Transverse colon (tissue), 4 donors: ENCODE data around the gene ALPK1. TPM values are rescaled to one million over a fixed set of nuclear protein-coding genes. Genes with fewer than 3 reads are reported as not detected.

Source experiments
- DNase-seq: peaks from one replicate; pipeline ENCODE4 v3.0.0-alpha.2; 2019
- H3K27ac ChIP-seq, 4 donors: fragments of 200-600 bp; sonication (generic); 2 replicates each; pipeline ENCODE4 v1.5.1; 2016 to 2018; ENCODE audit warnings: inconsistent platforms in 4 of 4
- H3K27me3 ChIP-seq: fragments of 200-600 bp; sonication (generic); 2 replicates; pipeline ENCODE4 v1.5.1; 2017; ENCODE audit warnings: inconsistent platforms
- H3K36me3 ChIP-seq, 4 donors: fragments of 200-600 bp; sonication (generic); 2 replicates each; pipeline ENCODE4 v1.5.1; 2017 to 2019; ENCODE audit warnings: inconsistent platforms in 4 of 4
- H3K4me1 ChIP-seq, 4 donors: fragments of 200-600 bp; sonication (generic); 2 replicates each; pipeline ENCODE4 v1.5.1; 2017 to 2020; ENCODE audit warnings: inconsistent platforms in 4 of 4
- H3K4me3 ChIP-seq, 4 donors: fragments of 200-600 bp; sonication (generic); 1 replicate in 1 of 4; 2 replicates in 3 of 4; pipeline versions ENCODE4 v1.5.1 to v1.6.1; 2017 to 2019; ENCODE audit warnings: inconsistent platforms in 4 of 4
- H3K9me3 ChIP-seq, 2 donors: fragments of 200-600 bp; sonication (generic); 2 replicates each; pipeline ENCODE4 v1.5.1; 2017 to 2019; ENCODE audit warnings: inconsistent platforms in 2 of 2
- CTCF ChIP-seq, 5 experiments: fragments of 200-600 bp in 3 of 5; fragments of 450-650 bp in 2 of 5; sonication (generic) in 3 of 5; IDR thresholded peaks; 1 replicate in 2 of 5; 2 replicates in 3 of 5; pipeline ENCODE4 v1.5.1; 2016 to 2017; ENCODE audit warnings: antibody characterized with exemption in 5 of 5, inconsistent platforms in 3 of 5, mild to moderate bottlenecking in 2 of 5, moderate library complexity in 1 of 5
- EP300 ChIP-seq: sonication (generic); formaldehyde crosslinking; IDR thresholded peaks from one replicate; pipeline ENCODE4 v1.6.1; 2017; ENCODE audit warnings: antibody characterized with exemption, low read depth
- POLR2A ChIP-seq: fragments of 450-650 bp; IDR thresholded peaks from one replicate; pipeline ENCODE4 v1.6.1; 2016; ENCODE audit warnings: antibody characterized with exemption, mild to moderate bottlenecking, moderate library complexity
- POLR2AphosphoS5 ChIP-seq, 3 donors: sonication (generic); formaldehyde crosslinking; IDR thresholded peaks; one replicate each; pipeline ENCODE4 v1.6.1; 2016; ENCODE audit warnings: antibody characterized with exemption in 3 of 3
- WGBS, 2 donors: methylation state at CpG; one replicate each; pipeline ENCODE4 v1.1.5; 2018; ENCODE audit warnings: low coverage in 1 of 2; 5-methylcytosine and 5-hydroxymethylcytosine counted together
- in situ Hi-C, 4 donors: fragments of 200-750 bp; cut with MboI; loops; one replicate each; pipeline versions ENCODE4 v1.15.0 to v1.15.1; 2017; ENCODE audit warnings: low sequenced_read_pairs in 3 of 4, low pct_ligation_motif_present in 1 of 4, low pct_unique_long_range_greater_than_20kb in 1 of 4
- intact Hi-C: fragments of 100-400 bp; cut with DNase I; formaldehyde crosslinking; loops from one replicate; pipeline ENCODE4 v1.15.1; 2023; ENCODE audit warnings: low total_unique reads
- total RNA-seq, 4 donors: library from RNA; depleted of rRNA; stranded (reverse); fragments of >200 nt; gene quantifications; one replicate each; pipeline ENCODE4 v1.1.0, GENCODE V29; 2016

ALPK1 gene
- total RNA-seq, 4 donors from 2014 or later, result 15.5 to 45.1 (median 27.4) TPM

- intact Hi-C loops (no loop called here), in situ Hi-C loops (no loop called here)
- DNase-seq, result no peak
- Histone ChIP-seq H3K27me3 (no peaks in the 10 kb centered on the region), H3K27ac (no peak overlapping the region), H3K9me3 (peaks cover 0 to 7% of the 10 kb centered on the region in 2 donors), H3K4me1 (no peaks in the 10 kb centered on the region), H3K4me3 (no peak overlapping the region), H3K36me3 (no peaks in the 10 kb centered on the region)
- WGBS, 2 donors, result 92% methylated on average over 11 of the region's 14 CpGs; no CpG with 5 or more reads in 1 of the 2 donors
- TF ChIP-seq CTCF (IDR thresholded peaks at IDR 0.05) (no peak), EP300 (no peak), POLR2A (no peak), POLR2AphosphoS5 (IDR thresholded peaks at IDR 0.05) (no peak)
Observed at GRCh38 chr4:112357897-112358296, 60.7 kb downstream of the ALPK1 start.

DNA sequence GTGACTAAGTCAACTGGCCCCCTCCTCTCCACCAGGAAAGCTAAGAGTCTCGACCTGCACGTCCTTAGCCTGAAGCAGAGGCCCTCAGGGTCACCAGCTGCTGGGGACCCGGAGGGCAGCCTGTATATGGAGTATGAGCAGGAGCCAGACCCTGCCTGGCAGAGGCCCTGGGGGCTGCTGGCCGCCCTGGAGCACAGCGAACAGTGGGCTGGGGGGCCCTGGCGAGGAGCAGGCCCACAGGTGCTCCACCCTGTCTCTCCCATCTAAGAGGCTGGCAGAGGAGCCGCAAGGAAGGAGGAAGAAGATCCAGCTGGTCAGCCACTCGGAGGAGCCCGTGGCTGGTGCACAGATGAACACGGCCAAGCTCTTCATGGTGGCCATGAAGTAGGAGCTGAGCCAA lies 61.2 kb downstream of the ALPK1 start:
- Histone ChIP-seq H3K27me3 (no peaks in the 10 kb centered on the region), H3K4me3 (no peak overlapping the region), H3K36me3 (no peaks in the 10 kb centered on the region), H3K9me3 (peaks cover 0 to 7% of the 10 kb centered on the region in 2 donors), H3K27ac (no peak overlapping the region), H3K4me1 (no peaks in the 10 kb centered on the region)
- TF ChIP-seq EP300, result no peak
- TF ChIP-seq POLR2AphosphoS5 (IDR thresholded peaks at IDR 0.05), result no peak
- in situ Hi-C loops, result no loop called here
- intact Hi-C loops, result no loop called here
- no peak for DNase-seq
- WGBS, 2 donors, result 100% methylated on average over 7 of the region's 10 CpGs; no CpG with 5 or more reads in 1 of the 2 donors

DNA sequence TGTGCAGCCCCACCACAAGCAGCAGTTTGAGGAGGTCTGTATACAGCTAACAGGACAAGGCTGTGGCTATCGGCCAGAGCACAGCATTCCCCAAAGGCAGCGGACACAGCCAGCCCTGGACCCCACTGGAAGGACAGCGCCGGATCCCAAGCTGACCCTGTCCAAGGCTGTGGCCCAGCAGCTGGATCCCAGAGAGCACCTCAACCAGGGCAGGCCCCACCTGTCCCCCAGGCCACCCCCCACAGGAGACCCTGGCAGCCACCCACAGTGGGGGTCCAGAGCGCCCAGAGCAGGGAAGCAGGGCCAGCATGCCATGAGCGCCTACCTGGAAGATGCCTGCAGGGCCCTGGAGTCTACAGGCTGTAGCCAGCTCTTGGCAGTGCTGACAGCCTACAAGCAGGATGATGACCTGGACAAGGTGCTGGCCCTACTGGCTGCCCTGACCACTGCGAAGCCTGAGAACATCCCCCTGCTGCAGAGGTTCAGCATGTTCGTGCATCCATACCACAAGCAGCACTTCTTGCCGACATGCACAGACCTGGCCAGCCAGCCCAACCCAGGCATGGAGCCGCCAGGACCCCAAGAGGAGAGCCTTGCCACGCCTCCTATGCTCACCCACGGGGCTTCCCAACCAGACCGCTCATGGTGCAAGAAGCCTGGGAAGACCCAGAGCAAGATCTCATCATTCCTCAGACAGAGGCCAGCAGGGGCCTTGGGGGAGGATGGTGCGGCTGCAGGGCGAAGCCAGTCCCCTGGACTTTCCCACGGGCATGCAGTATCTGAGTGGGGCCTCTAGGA lies 62.0 kb downstream of the ALPK1 start:
- H3K9me3 ChIP-seq, result peaks cover 0 to 7% of the 10 kb centered on the region in 2 donors
- H3K27me3 ChIP-seq, result no peaks in the 10 kb centered on the region
- H3K4me1 ChIP-seq, result no peaks in the 10 kb centered on the region
- H3K36me3 ChIP-seq, result no peaks in the 10 kb centered on the region
- no peak for DNase-seq
- TF ChIP-seq POLR2A (no peak), POLR2AphosphoS5 (IDR thresholded peaks at IDR 0.05) (no peak), EP300 (no peak), CTCF (IDR thresholded peaks at IDR 0.05) (no peak)
- WGBS, 2 donors, result 91% methylated on average over 14 of the region's 16 CpGs; no CpG with 5 or more reads in 1 of the 2 donors
- no peak overlapping the region for H3K27ac ChIP-seq
- in situ Hi-C loops (no loop called here), intact Hi-C loops (no loop called here)
- H3K4me3 ChIP-seq, result no peak overlapping the region

DNA sequence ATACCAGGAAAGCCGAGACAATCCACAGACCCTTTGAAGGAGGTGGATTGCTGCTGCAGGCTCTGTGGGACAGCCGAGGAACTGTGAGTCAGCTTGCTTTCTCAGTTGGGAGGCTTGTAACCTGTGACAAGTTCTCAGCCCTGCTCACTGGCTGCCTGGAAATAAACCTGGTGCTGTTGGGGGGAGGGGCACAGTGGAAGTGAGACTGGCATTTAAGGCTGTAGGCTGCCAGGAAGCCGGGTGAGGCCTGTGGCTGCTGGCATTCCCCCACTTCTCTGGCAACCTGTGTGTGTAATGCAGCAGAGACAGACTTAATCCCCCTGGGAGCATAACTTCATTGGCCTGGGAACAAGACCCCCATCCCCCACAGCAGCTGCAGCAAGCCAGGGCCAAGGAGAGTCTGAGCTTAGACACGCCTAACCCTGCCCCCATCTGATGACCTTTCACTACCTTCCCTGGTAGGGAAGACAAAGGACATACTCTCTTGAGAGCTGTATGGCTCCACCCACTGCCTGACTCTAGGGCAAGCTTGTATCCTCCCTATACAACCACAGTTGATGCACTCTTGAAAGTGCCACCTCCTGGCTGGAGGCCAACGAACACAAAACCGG lies 64.1 kb downstream of the ALPK1 start:
- no peaks in the 10 kb centered on the region for H3K36me3 ChIP-seq
- no peak for TF ChIP-seq EP300
- TF ChIP-seq POLR2A, result no peak
- TF ChIP-seq CTCF (IDR thresholded peaks at IDR 0.05), result no peak
- no peak for TF ChIP-seq POLR2AphosphoS5 (IDR thresholded peaks at IDR 0.05)
- H3K27me3 ChIP-seq, result no peaks in the 10 kb centered on the region
- H3K4me1 ChIP-seq, result no peaks in the 10 kb centered on the region
- H3K9me3 ChIP-seq, result peaks cover 0 to 13% of the 10 kb centered on the region in 2 donors
- intact Hi-C loops, result no loop called here
- no peak overlapping the region for H3K27ac ChIP-seq
- no peak overlapping the region for H3K4me3 ChIP-seq
- 80% methylated on average over 3 to 6 of the region's 6 CpGs for WGBS, 2 donors
- DNase-seq, result no peak
- in situ Hi-C loops, result no loop called here
